IPS DF 6.9 (cell line): ENCODE data around the gene LIMCH1.

ENCODE experiments used
- DNase-seq: peaks from one replicate; pipeline ENCODE4 v3.0.0-alpha.2; 2013; ENCODE audit warnings: low read depth, low spot score
- H3K27ac ChIP-seq: one replicate; pipeline ENCODE4 v1.5.1; 2013; ENCODE audit warnings: low read length, control low read depth
- H3K27me3 ChIP-seq: 2 replicates; pipeline ENCODE4 v1.6.1; 2013; ENCODE audit warnings: mild to moderate bottlenecking, low read length; ENCODE audit not compliant: control insufficient read depth, insufficient read depth
- H3K36me3 ChIP-seq: 2 replicates; pipeline ENCODE4 v1.6.1; 2013; ENCODE audit warnings: low read length; ENCODE audit not compliant: control insufficient read depth, insufficient read depth
- H3K4me1 ChIP-seq: 2 replicates; pipeline ENCODE4 v1.6.1; 2013; ENCODE audit warnings: low read length; ENCODE audit not compliant: control insufficient read depth, insufficient read depth
- H3K4me3 ChIP-seq: 2 replicates; pipeline ENCODE4 v1.5.1; 2013; ENCODE audit warnings: mild to moderate bottlenecking, low read length
- H3K9me3 ChIP-seq: 2 replicates; pipeline ENCODE4 v1.6.1; 2013; ENCODE audit warnings: low read length, inconsistent platforms; ENCODE audit not compliant: control insufficient read depth, insufficient read depth
- WGBS: extraction: QIAGEN DNeasy Blood & Tissue Kit; methylation state at CpG from one replicate; pipeline ENCODE4 v1.1.7; 2013; ENCODE audit warnings: mixed read lengths, missing lambda C conversion rate; ENCODE audit not compliant: insufficient read length, insufficient coverage; 5-methylcytosine and 5-hydroxymethylcytosine counted together

Gene LIMCH1

GRCh38 chr4:41620594-41621256 is 82.8 kb downstream of the LIMCH1 start:
- Histone ChIP-seq H3K27ac (no peak overlapping the region), H3K9me3 (no peaks in the 10 kb centered on the region), H3K36me3 (no peaks in the 10 kb centered on the region), H3K27me3 (no peaks in the 10 kb centered on the region), H3K4me1 (peaks cover 7% of the 10 kb centered on the region), H3K4me3 (no peak overlapping the region)
- no CpG with 5 or more reads among the region's 5 CpGs for WGBS
- no peak for DNase-seq

GRCh38 chr4:41622787-41623186 is 84.8 kb downstream of the LIMCH1 start:
- no CpG with 5 or more reads among the region's 2 CpGs for WGBS
- Histone ChIP-seq H3K36me3 (no peaks in the 10 kb centered on the region), H3K9me3 (no peaks in the 10 kb centered on the region), H3K4me1 (peaks cover 7% of the 10 kb centered on the region), H3K27ac (no peak overlapping the region), H3K27me3 (no peaks in the 10 kb centered on the region), H3K4me3 (no peak overlapping the region)
- no peak for DNase-seq

DNA sequence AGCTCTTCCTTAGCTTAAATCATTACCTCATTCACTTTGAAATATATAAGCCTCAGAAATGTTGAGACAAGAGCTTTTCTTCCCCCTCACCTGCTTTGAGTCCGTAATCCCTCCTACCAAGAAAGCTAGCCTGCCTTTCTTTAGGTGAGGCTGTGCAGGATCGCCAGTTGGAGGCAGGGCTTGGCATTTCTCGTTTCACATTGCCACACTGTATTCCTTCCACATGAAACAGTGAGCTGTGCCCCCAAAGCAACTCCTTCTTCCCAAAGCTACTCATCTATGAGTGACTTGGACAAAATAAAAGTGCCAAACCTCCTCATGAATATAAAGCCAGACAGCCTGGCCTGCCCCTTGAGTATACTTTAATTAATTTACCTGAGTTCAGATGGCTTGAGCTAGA is 86.8 kb downstream of the LIMCH1 start:
- H3K4me3 ChIP-seq, result no peak overlapping the region
- no CpG with 5 or more reads among the region's 3 CpGs for WGBS
- no peaks in the 10 kb centered on the region for H3K9me3 ChIP-seq
- H3K4me1 ChIP-seq, result peaks cover 7% of the 10 kb centered on the region
- no peak for DNase-seq
- H3K27ac ChIP-seq, result no peak overlapping the region
- no peaks in the 10 kb centered on the region for H3K27me3 ChIP-seq
- no peaks in the 10 kb centered on the region for H3K36me3 ChIP-seq

- H3K27ac ChIP-seq, result no peak overlapping the region
- no peak for DNase-seq
- WGBS, result no CpG with 5 or more reads among the region's 5 CpGs
These were observed 87.6 kb downstream of the LIMCH1 start for GRCh38 chr4:41625531-41625930.

DNA sequence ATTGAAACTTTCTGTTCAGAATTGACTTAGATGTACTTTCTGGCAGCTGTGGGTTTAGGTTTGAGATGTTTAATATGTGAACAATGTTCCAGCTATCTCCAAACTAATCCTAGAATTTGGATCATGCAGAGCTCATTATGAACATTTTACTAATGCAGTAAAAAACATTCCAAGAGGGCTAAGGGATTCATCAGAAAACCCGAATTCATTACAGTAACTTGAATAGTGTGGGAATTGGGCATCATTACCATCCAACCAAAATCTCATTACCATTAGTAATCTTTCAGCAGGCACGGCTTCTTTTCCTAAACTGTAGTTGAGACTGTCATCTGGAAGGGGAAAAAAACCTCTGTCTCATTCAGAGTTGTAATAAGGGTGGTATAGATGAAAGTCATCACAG is 91.0 kb downstream of the LIMCH1 start:
- Histone ChIP-seq H3K4me3 (no peak overlapping the region), H3K4me1 (peaks cover 1% of the 10 kb centered on the region; the same call in 1 of the 2 replicates), H3K36me3 (no peaks in the 10 kb centered on the region), H3K27me3 (no peaks in the 10 kb centered on the region), H3K27ac (no peak overlapping the region), H3K9me3 (no peaks in the 10 kb centered on the region)
- no CpG with 5 or more reads among the region's 2 CpGs for WGBS
- no peak for DNase-seq

More at GRCh38 chr4:41625531-41625930, 87.6 kb downstream of the LIMCH1 start:
- H3K4me1 ChIP-seq, result peaks cover 3% of the 10 kb centered on the region
- H3K9me3 ChIP-seq, result no peaks in the 10 kb centered on the region
- no peak overlapping the region for H3K4me3 ChIP-seq
- H3K27me3 ChIP-seq, result no peaks in the 10 kb centered on the region
- no peaks in the 10 kb centered on the region for H3K36me3 ChIP-seq

GRCh38 chr4:41631523-41631922 is 93.6 kb downstream of the LIMCH1 start:
- Histone ChIP-seq H3K4me3 (no peak overlapping the region), H3K4me1 (no peaks in the 10 kb centered on the region), H3K27me3 (no peaks in the 10 kb centered on the region), H3K9me3 (no peaks in the 10 kb centered on the region), H3K27ac (no peak overlapping the region), H3K36me3 (no peaks in the 10 kb centered on the region)
- WGBS, result no CpG with 5 or more reads among the region's 3 CpGs
- DNase-seq, result no peak

DNA sequence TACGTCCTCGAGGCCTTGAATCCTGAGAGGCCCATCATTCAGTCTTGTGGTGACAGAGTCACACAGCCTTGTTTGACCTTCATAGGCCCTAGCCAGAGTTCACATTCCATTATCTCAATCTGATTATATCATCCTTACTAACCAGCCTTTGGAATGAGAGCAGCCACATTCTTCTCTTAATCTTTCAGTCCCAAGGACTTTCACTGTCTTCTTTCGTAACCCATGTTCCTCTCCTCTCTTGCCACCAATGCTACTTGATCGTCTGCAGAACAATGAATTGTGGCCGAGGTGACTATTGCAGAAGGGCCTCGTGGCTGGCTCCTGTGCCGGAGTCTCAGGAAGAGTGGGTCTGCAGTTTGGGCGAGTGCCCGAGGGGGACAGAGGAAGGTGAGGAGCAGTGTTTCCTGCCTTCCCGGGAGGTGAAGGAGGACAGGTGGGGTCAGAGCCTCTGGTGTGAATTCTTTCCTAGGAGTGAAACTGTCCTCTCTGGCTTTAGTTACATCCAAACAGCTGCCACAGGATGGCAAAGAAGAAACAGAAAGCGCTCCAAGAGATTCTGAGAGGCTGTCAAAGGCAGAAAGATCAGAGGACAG is 94.6 kb downstream of the LIMCH1 start:
- WGBS, result no CpG with 5 or more reads among the region's 11 CpGs
- Histone ChIP-seq H3K27ac (no peak overlapping the region), H3K9me3 (no peaks in the 10 kb centered on the region), H3K4me1 (no peaks in the 10 kb centered on the region), H3K4me3 (no peak overlapping the region), H3K36me3 (no peaks in the 10 kb centered on the region), H3K27me3 (no peaks in the 10 kb centered on the region)
- DNase-seq, result no peak

- no CpG with 5 or more reads among the region's 4 CpGs for WGBS
- Histone ChIP-seq H3K36me3 (no peaks in the 10 kb centered on the region), H3K4me1 (no peaks in the 10 kb centered on the region), H3K27ac (no peak overlapping the region), H3K27me3 (no peaks in the 10 kb centered on the region), H3K9me3 (no peaks in the 10 kb centered on the region), H3K4me3 (no peak overlapping the region)
- no peak for DNase-seq
These were observed 95.4 kb downstream of the LIMCH1 start for GRCh38 chr4:41633321-41633720.

DNA sequence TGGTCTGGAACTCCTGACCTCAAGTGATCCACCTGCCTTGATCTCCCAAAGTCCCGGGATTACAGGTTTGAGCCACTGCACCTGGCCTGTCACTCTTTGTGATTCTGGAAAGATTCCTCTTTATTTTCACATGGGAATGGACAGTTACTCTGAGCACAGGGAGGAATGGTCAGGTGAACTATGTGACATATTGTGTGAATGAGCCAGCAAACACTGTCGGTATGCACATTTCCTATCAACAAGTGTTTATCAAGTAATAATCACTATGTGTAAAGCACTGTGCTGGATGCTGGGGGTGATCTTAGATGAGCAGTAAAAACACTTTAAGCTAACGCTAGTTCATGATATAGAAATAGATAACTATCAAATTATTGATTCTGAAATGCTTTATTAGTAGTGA is 97.5 kb downstream of the LIMCH1 start:
- Histone ChIP-seq H3K27me3 (no peaks in the 10 kb centered on the region), H3K4me3 (no peak overlapping the region), H3K36me3 (no peaks in the 10 kb centered on the region), H3K27ac (no peak overlapping the region), H3K4me1 (no peaks in the 10 kb centered on the region), H3K9me3 (no peaks in the 10 kb centered on the region)
- WGBS, result no CpG with 5 or more reads among the region's 3 CpGs
- DNase-seq, result no peak

DNA sequence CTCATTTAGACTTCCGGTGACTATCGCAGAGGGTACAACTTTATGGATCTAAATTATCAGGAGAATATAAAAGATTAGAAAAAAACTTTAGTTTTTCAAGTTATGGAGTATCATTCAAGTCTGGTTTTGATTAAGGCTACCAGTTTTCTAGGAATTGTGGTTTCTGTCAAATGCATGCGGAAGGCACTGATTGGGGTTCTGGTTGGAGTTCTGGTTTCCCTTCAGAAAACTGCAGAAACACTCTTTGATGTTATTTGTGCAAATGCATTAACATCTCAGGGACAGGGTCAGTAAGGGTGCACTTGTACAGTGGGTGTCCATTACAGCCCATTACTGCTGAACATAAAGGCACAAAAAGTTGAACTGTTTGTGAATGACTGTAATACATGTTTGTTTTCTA is 100.2 kb downstream of the LIMCH1 start:
- Histone ChIP-seq H3K27ac (no peak overlapping the region), H3K4me3 (no peak overlapping the region), H3K4me1 (no peaks in the 10 kb centered on the region), H3K9me3 (no peaks in the 10 kb centered on the region), H3K27me3 (no peaks in the 10 kb centered on the region), H3K36me3 (no peaks in the 10 kb centered on the region)
- no CpG with 5 or more reads among the region's 3 CpGs for WGBS
- DNase-seq, result no peak

DNA sequence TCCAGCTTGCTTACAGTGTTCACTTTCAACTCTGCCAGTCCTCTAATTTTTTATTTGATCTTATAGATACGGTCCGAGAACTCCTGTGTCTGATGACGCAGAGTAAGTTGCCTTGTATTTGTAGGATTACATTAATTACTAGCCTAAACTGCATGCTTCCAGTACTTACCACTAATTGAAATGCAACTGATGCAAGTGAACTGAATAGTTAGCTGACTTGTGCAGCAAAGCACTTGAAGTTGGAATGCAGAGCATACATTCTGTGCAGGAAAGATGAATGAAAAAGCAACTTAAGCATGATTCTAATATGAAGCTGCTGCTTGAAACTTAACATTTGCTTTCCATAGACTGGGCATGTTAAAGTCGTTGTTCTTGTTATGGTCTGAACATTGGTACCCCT is 100.9 kb downstream of the LIMCH1 start:
- no peak overlapping the region for H3K4me3 ChIP-seq
- H3K9me3 ChIP-seq, result no peaks in the 10 kb centered on the region
- no peak for DNase-seq
- H3K27me3 ChIP-seq, result no peaks in the 10 kb centered on the region
- no peaks in the 10 kb centered on the region for H3K36me3 ChIP-seq
- no peaks in the 10 kb centered on the region for H3K4me1 ChIP-seq
- WGBS, result no CpG with 5 or more reads among the region's 4 CpGs
- no peak overlapping the region for H3K27ac ChIP-seq
